ENCODE data around the gene NKX3-2.

DNA sequence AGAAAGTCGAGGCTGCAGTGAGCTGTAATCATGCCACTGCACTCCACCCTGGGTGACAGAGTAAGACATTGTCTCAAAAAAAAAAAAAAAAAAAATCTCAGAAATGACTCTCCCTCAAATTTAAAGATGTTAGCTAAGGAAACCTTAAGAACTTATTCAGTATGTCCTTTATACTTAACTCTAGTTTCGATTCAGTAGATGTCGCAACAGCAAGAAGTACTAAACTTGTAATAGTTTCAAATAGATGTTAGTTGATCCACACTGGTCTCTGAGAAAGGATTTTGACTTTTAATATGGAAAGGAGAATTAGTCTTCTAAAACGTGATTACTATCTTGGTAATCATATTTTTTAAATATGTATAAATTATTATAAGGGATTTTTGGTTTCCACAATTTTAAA, 29.6 kb downstream of the NKX3-2 start:
- TF ChIP-seq, protein P1, sequence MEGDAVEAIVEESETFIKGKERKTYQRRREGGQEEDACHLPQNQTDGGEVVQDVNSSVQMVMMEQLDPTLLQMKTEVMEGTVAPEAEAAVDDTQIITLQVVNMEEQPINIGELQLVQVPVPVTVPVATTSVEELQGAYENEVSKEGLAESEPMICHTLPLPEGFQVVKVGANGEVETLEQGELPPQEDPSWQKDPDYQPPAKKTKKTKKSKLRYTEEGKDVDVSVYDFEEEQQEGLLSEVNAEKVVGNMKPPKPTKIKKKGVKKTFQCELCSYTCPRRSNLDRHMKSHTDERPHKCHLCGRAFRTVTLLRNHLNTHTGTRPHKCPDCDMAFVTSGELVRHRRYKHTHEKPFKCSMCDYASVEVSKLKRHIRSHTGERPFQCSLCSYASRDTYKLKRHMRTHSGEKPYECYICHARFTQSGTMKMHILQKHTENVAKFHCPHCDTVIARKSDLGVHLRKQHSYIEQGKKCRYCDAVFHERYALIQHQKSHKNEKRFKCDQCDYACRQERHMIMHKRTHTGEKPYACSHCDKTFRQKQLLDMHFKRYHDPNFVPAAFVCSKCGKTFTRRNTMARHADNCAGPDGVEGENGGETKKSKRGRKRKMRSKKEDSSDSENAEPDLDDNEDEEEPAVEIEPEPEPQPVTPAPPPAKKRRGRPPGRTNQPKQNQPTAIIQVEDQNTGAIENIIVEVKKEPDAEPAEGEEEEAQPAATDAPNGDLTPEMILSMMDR (conservative IDR thresholded peaks at IDR 0.05; ENCODE audit: low read depth, low read length), result no peak
- TF ChIP-seq EZH2phosphoT487 (IDR thresholded peaks at IDR 0.05; ENCODE audit: borderline replicate concordance, low read length) (no peak), EZH2 (IDR thresholded peaks at IDR 0.05; ENCODE audit: low read length, unreplicated experiment) (no peak)
